Retinal pigment epithelial cell (primary cell): ENCODE data around the gene CEMIP.

Experiments
- DNase-seq: peaks from one replicate; pipeline ENCODE4 v3.0.0-alpha.2; 2010; ENCODE audit warnings: low read depth
- H3K4me3 ChIP-seq: 2 replicates; pipeline ENCODE4 v1.5.1; 2011; ENCODE audit warnings: mild to moderate bottlenecking, low read length, control low read depth, moderate library complexity
- TF ChIP-seq, protein P1 (sequence below): conservative IDR thresholded peaks from 2 replicates; pipeline ENCODE4 v1.5.1; 2011; ENCODE audit warnings: low read depth, low read length, control low read depth, inconsistent platforms

Gene CEMIP

DNA sequence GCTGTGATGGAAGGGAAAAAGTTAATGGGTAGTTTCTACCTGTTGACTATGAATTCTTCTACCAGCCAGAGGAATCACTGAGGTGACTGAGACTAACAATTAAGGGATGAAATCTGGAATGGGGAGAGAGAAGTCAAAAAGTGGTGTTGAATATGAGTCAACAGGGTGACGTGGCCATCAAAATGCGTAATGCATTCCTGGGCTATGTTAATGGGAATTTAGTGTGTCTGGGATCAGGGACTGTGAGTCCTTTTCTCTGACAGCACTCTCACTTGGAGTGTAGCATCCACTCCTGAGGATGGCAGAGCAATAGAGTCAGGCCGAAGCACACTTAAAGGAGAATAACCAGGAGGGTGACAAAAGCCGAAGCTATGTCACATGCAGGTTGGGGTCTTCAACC lies 150.1 kb downstream of the CEMIP start:
- TF ChIP-seq, protein P1, sequence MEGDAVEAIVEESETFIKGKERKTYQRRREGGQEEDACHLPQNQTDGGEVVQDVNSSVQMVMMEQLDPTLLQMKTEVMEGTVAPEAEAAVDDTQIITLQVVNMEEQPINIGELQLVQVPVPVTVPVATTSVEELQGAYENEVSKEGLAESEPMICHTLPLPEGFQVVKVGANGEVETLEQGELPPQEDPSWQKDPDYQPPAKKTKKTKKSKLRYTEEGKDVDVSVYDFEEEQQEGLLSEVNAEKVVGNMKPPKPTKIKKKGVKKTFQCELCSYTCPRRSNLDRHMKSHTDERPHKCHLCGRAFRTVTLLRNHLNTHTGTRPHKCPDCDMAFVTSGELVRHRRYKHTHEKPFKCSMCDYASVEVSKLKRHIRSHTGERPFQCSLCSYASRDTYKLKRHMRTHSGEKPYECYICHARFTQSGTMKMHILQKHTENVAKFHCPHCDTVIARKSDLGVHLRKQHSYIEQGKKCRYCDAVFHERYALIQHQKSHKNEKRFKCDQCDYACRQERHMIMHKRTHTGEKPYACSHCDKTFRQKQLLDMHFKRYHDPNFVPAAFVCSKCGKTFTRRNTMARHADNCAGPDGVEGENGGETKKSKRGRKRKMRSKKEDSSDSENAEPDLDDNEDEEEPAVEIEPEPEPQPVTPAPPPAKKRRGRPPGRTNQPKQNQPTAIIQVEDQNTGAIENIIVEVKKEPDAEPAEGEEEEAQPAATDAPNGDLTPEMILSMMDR: no peak
- no peak overlapping the region for H3K4me3 ChIP-seq
- no peak for DNase-seq

DNA sequence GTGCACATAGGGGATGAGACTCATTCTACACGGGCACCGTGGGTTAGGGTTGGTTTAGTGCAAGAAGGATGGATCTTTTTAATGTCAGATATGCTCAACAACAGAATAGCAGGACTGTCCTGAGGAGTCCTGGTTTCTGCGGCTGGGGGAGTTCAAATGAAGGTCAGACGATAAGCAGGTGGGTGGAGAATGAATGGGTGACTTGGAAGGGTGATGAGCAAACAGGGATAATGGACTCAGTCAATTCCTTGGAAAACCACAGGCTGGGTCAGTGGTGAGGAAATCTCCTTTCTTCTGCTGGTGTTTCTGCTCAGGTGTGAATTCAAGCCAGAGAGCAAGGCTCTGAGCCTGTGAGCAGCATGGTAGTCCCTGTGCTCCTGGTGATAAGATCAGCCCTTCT lies 150.5 kb downstream of the CEMIP start:
- DNase-seq: no peak
- no peak overlapping the region for H3K4me3 ChIP-seq

DNA sequence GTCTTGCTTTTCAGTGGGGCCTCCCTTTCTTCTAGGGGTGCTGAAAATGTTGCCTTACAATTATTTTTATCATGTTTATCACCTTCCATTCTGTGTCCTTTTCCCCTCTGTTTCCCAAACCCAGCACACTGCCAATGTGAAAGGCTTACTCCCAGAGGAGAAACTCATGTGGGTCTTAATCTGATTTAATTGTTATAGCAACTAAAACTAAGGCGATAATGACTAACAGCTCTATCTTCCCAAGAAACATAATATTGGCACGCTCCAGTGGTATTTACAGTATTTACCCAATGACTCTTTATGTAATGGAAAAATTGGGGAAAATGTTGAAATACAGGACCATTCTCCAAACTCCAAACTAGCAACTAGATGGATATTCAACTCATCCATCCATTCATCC lies 152.0 kb downstream of the CEMIP start:
- TF ChIP-seq, protein P1: no peak
- H3K4me3 ChIP-seq: no peak overlapping the region
- DNase-seq: peak; percentile 76

More for the DNA sequence above, 150.5 kb downstream of the CEMIP start:
- TF ChIP-seq, protein P1: no peak

DNA sequence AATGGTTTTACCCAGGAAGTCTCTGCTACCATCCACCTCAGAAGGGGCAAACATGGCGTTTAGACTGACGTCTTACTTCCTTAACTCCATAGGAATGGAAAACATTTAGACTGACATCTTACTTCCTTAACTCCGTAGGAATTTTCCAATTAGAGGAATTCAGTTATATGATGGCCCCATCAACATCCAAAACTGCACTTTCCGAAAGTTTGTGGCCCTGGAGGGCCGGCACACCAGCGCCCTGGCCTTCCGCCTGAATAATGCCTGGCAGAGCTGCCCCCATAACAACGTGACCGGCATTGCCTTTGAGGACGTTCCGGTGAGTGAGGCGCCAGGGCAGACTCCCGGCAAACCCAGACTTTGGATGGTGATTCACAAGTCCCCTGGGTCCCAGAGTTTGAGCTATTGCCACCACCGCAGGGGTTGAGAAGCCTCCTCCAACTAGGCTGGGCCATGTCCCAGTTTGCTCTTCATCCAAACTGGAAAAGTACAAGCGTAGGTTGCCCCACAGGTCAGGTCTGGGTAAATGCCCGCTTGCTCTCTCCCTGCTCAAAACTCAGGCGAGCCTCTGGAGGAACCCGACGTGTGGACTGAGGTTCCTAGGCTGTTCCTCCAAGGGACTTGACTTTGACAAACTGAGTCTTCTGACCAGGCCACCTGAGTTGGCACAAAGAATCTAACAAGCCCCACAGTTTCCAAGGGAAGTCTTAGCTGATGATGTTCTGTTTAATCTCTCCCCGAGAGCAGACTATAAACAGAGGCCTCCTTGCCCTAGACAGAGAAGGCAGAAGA lies 152.7 kb downstream of the CEMIP start:
- H3K4me3 ChIP-seq: no peak overlapping the region
- TF ChIP-seq, protein P1: no peak
- no peak for DNase-seq

DNA sequence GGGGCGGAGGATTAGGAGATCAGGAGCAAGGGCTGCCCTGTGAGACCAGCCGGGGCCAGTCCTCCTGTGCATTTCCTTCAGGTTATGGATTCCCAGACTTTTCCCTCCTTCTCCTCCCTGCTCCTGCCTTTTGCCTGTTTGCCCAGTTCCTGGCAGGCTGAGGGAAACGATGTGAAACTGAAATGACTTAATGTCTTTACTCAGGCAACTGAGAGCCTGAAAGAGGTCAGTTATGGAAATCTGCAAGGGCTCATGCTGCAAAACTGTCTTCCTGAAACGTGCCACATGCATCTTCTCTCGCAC lies 153.3 kb downstream of the CEMIP start:
- TF ChIP-seq, protein P1: no peak
- DNase-seq: no peak
- no peak overlapping the region for H3K4me3 ChIP-seq

DNA sequence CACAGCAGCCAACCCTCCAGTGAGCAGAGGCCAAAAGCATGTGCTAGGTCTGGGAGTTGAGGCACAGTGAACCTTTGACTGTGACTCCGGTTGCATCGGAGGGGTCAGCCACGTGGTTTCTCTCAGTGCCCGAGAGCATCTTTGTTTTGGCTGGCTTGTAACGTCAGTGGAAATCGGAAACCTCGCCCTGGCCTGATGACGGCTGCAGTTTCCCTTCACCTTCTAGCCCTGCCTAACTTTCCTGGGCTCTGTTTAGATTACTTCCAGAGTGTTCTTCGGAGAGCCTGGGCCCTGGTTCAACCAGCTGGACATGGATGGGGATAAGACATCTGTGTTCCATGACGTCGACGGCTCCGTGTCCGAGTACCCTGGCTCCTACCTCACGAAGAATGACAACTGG lies 153.8 kb downstream of the CEMIP start:
- H3K4me3 ChIP-seq: no peak overlapping the region
- TF ChIP-seq, protein P1: no peak
- no peak for DNase-seq

DNA sequence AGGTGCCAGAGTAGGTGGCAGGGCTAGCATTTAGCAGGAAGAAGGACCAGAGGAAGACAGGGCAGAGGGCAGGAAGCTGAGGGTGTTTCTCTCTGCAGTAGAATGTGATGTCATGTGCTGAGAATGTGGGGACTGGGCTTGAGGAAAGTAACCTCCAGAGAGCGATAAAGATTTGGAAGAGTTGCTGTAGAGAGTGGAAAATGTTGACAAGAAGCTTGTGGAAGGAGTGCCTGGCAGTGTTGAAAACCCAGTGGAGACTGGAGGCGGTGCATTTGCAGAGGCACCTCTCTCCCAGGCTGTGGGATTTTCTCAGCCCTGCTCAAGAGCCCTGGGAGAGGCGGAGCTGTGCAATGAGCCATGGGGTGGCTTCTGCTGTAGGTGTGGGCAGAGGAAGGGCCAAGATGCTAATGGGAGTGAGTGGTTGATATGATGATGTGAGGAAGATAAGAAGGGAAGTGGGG lies 155.6 kb downstream of the CEMIP start:
- no peak for DNase-seq
- TF ChIP-seq, protein P1: no peak
- no peak overlapping the region for H3K4me3 ChIP-seq
